GM12878 (cell line): ENCODE results near the gene AANAT. TPM values are rescaled to one million over a fixed set of nuclear protein-coding genes. Genes with fewer than 3 reads are reported as not detected.

Source experiments
- ATAC-seq: fragments of 200-7000 bp; cut with Tn5 transposase; 3 replicates; pipeline ENCODE4 v1.9.1; 2020; ENCODE audit warnings: mild to moderate bottlenecking, moderate library complexity
- BruUV-seq: library from RNA; stranded (reverse); fragments of 400-500 nt; replicated peaks from 2 replicates; lab custom pipeline; 2021; lab: Mats Ljungman, UMichigan
- CTCF ChIA-PET: fragments of 300-600 bp; sonication (Branson Sonifier 250); formaldehyde crosslinking; extraction: SDS; loops from one replicate; lab custom pipeline; 2021; ENCODE audit warnings: inconsistent platforms; lab: Yijun Ruan, JAX
- POLR2A ChIA-PET: fragments of 350-600 bp; formaldehyde crosslinking; extraction: SDS; loops from one replicate; lab custom pipeline; 2021; ENCODE audit warnings: inconsistent platforms; lab: Charles Lee
- RAD21 ChIA-PET: fragments of 300-600 bp; sonication (Branson Sonifier 250); formaldehyde crosslinking; loops from one replicate; lab custom pipeline; 2023; ENCODE audit warnings: antibody characterized with exemption; ENCODE audit not compliant: unreplicated experiment; lab: Charles Lee
- SMC1A ChIA-PET: fragments of 300-600 bp; sonication (Branson Sonifier 250); formaldehyde crosslinking; loops from one replicate; lab custom pipeline; 2023; ENCODE audit not compliant: unreplicated experiment, uncharacterized antibody; lab: Charles Lee
- DNase-seq: peaks from one replicate; pipeline ENCODE4 v3.0.0-alpha.2; 2011; ENCODE audit warnings: low read depth, low spot score
- FAIRE-seq: peaks from 3 replicates; lab custom pipeline; 2011; peaks lifted over from hg19 to GRCh38; lab: Jason Lieb, UNC
- H2AFZ ChIP-seq: 2 replicates; pipeline ENCODE4 v1.6.0; 2011; ENCODE audit warnings: low read depth, low read length, control low read depth; ENCODE audit not compliant: control insufficient read depth
- H3K27ac ChIP-seq: 2 replicates; pipeline ENCODE4 v1.5.1; 2011; ENCODE audit warnings: control low read depth; ENCODE audit not compliant: control insufficient read depth, insufficient read depth
- H3K27me3 ChIP-seq, 2 experiments: replicated peaks in 1 of 2; 2 replicates each; pipeline versions ENCODE4 v1.6.0 to v1.6.1; 2011; ENCODE audit warnings: low read length in 1 of 2; ENCODE audit not compliant: control insufficient read depth in 2 of 2, insufficient read depth in 2 of 2
- H3K36me3 ChIP-seq, 2 experiments: 2 replicates each; pipeline ENCODE4 v1.5.1; 2011; ENCODE audit warnings: low read length in 1 of 2; ENCODE audit not compliant: control insufficient read depth in 2 of 2, insufficient read depth in 2 of 2
- H3K4me1 ChIP-seq: 2 replicates; pipeline ENCODE4 v1.6.1; 2011; ENCODE audit warnings: mild to moderate bottlenecking, low read length, moderate library complexity, mixed read lengths; ENCODE audit not compliant: control insufficient read depth, insufficient read depth
- H3K4me2 ChIP-seq: 2 replicates; pipeline ENCODE4 v1.6.0; 2011; ENCODE audit warnings: control low read depth; ENCODE audit not compliant: control insufficient read depth, insufficient read depth
- H3K4me3 ChIP-seq: fragments of 200-600 bp; sonication (generic); 2 replicates; pipeline ENCODE4 v1.5.1; 2016
- H3K79me2 ChIP-seq: 2 replicates; pipeline ENCODE4 v1.6.0; 2011; ENCODE audit warnings: low read length; ENCODE audit not compliant: control insufficient read depth, insufficient read depth
- H3K9ac ChIP-seq: 2 replicates; pipeline ENCODE4 v1.8.0; 2011; ENCODE audit warnings: low read length, control low read depth, mixed read lengths; ENCODE audit not compliant: control insufficient read depth, insufficient read depth
- H3K9me3 ChIP-seq: replicated peaks from 3 replicates; pipeline ENCODE4 v1.5.1; 2011; ENCODE audit warnings: mild to moderate bottlenecking, low read length; ENCODE audit not compliant: control insufficient read depth, insufficient read depth
- H4K20me1 ChIP-seq: 2 replicates; pipeline ENCODE4 v1.6.0; 2011; ENCODE audit not compliant: control insufficient read depth, insufficient read depth
- ATF3 ChIP-seq: IDR thresholded peaks from 2 replicates; pipeline ENCODE4 v1.6.1; 2011; ENCODE audit warnings: low read depth, mild to moderate bottlenecking, low read length, moderate library complexity, borderline replicate concordance; ENCODE audit errors: extremely low read depth
- BCL11A ChIP-seq: IDR thresholded peaks from 2 replicates; pipeline ENCODE4 v1.6.1; 2011; ENCODE audit warnings: low read depth, low read length
- CBFB ChIP-seq: IDR thresholded peaks from 2 replicates; pipeline ENCODE4 v1.6.1; 2016; ENCODE audit warnings: antibody characterized with exemption, low read depth
- FOS ChIP-seq: IDR thresholded peaks from 3 replicates; pipeline ENCODE4 v1.6.1; 2011; ENCODE audit warnings: borderline replicate concordance; ENCODE audit not compliant: insufficient read length; ENCODE audit errors: extremely low read depth
- HSF1 ChIP-seq: fragments of 150-350 bp; IDR thresholded peaks from 2 replicates; pipeline ENCODE4 v1.6.1; 2014; ENCODE audit warnings: mild to moderate bottlenecking, low read depth, low read length
- IRF4 ChIP-seq: IDR thresholded peaks from 2 replicates; pipeline ENCODE4 v1.6.1; 2011; ENCODE audit warnings: low read depth, low read length
- MLLT1 ChIP-seq: fragments of 450-650 bp; IDR thresholded peaks from 2 replicates; pipeline ENCODE4 v1.6.1; 2016; ENCODE audit warnings: mild to moderate bottlenecking
- NR2C2 ChIP-seq: IDR thresholded peaks from 2 replicates; pipeline ENCODE4 v1.6.1; 2011; ENCODE audit warnings: borderline replicate concordance, low read depth; ENCODE audit not compliant: control insufficient read depth, insufficient read length
- POLR2AphosphoS5 ChIP-seq: IDR thresholded peaks from 2 replicates; pipeline ENCODE4 v1.6.1; 2011; ENCODE audit warnings: mild to moderate bottlenecking, low read length, inconsistent platforms
- SMARCA5 ChIP-seq: fragments of 450-650 bp; IDR thresholded peaks from 2 replicates; pipeline ENCODE4 v1.6.1; 2017; ENCODE audit warnings: mild to moderate bottlenecking
- WRNIP1 ChIP-seq: IDR thresholded peaks from 2 replicates; pipeline ENCODE4 v1.6.1; 2011; ENCODE audit warnings: low read depth, low read length, improper control_type of control experiment, borderline replicate concordance
- ZBTB33 ChIP-seq: fragments of 450-650 bp; IDR thresholded peaks from 2 replicates; pipeline ENCODE4 v1.6.1; 2017; ENCODE audit warnings: mild to moderate bottlenecking
- WGBS: methylation state at CpG from one replicate; pipeline ENCODE4 v1.1.6; 2016; ENCODE audit warnings: low lambda C conversion rate; ENCODE audit not compliant: insufficient replicate concordance, insufficient coverage; ENCODE audit errors: missing lambda C conversion rate; 5-methylcytosine and 5-hydroxymethylcytosine counted together
- in situ Hi-C: fragments of 300-500 bp; cut with MboI; formaldehyde crosslinking; loops from 9 replicates; pipeline ENCODE4 v1.14.3; 2018; ENCODE audit warnings: mixed read lengths
- intact Hi-C: fragments of 100-400 bp; cut with micrococcal nuclease; formaldehyde crosslinking; loops from one replicate; pipeline ENCODE4 v1.14.2; 2022; ENCODE audit not compliant: unreplicated experiment
- polyA plus RNA-seq, 11 experiments: library from polyadenylated mRNA; depleted of rRNA in 4 of 11; unstranded in 6 of 11; stranded (reverse) in 5 of 11; fragments of >200 nt; fragmentation: Nextera tagmentation in 4 of 11; fragmentation: Illumina TruSeq in 1 of 11; extraction: Ambion mirVana in 4 of 11; extraction: Trizol in 1 of 11; gene quantifications; 1 replicate in 1 of 11; 2 replicates in 10 of 11; pipeline versions ENCODE4 v1.2.1 to v1.2.3, GENCODE V29; 2011 to 2016; ENCODE audit warnings: inconsistent platforms in 2 of 11, missing spikeins in 2 of 11, low read depth in 1 of 11
- total RNA-seq, 4 experiments: library from RNA; depleted of rRNA in 3 of 4; stranded (reverse); fragments of >200 nt in 3 of 4; fragmentation: Illumina TruSeq in 1 of 4; extraction: Trizol in 1 of 4; gene quantifications; 2 replicates each; pipeline versions ENCODE4 v1.2.1 to v1.2.3, GENCODE V29; 2013 to 2021

The AANAT gene
- total and polyA plus RNA-seq, 10 of the 15 experiments (the other 5 are each of a cell fraction or from before 2014, with no cell fraction given), result 0.23 TPM; not detected in 9

GRCh38 chr17:76502341-76503211, 35.2 kb downstream of the AANAT start:
- Histone ChIP-seq H3K4me2 (no peak overlapping the region), H3K4me3 (no peak overlapping the region), H3K79me2 (peaks cover 35% of the 10 kb centered on the region), H2AFZ (no peak overlapping the region), H3K4me1 (peaks cover 34% of the 10 kb centered on the region), H3K36me3 (no peaks in the 10 kb centered on the region; a peak in 1 of 4 replicates), H3K9ac (no peak overlapping the region), H3K9me3 (no peaks in the 10 kb centered on the region), H4K20me1 (no peaks in the 10 kb centered on the region), H3K27ac (no peak overlapping the region), H3K27me3 (no peaks in the 10 kb centered on the region; a peak in 1 of 4 replicates)
- BruUV-seq, result no TSS peak
- DNase-seq, result no peak
- intact Hi-C loops (no loop called here), in situ Hi-C loops (no loop called here)
- WGBS, result 58% methylated on average over 8 of the region's 8 CpGs
- ChIA-PET RAD21 (interaction anchor here (0.7 to 5.4 kb wide), 8 partner anchors 10 to 1869 kb away, joined by 3 to 34 read pairs (median 4); partner anchors contain the start of gene AANAT), CTCF (interaction anchor here (0.7 to 8.9 kb wide), 13 partner anchors 10 to 105 kb away, joined by 3 to 186 read pairs (median 9); partner anchors contain the start of gene AANAT), POLR2A (interaction anchor here (0.5 to 9.0 kb wide), 10 partner anchors 10 to 312 kb away, joined by 3 to 101 read pairs (median 5); no protein-coding TSS in a partner anchor), SMC1A (interaction anchor here (1.0 to 8.7 kb wide), 9 partner anchors 9 to 49 kb away, joined by 3 to 115 read pairs (median 7); partner anchors contain the start of genes AANAT and UBE2O)
- no peak for ATAC-seq
- FAIRE-seq, result no peak
- TF ChIP-seq MLLT1, result no peak
- TF ChIP-seq POLR2AphosphoS5, result no peak
- TF ChIP-seq SMARCA5, result no peak
- TF ChIP-seq BCL11A, result no peak
- TF ChIP-seq WRNIP1, result no peak
- TF ChIP-seq CBFB, result no peak
- TF ChIP-seq FOS, result no peak
- TF ChIP-seq ZBTB33, result no peak
- no peak for TF ChIP-seq ATF3
- no peak for TF ChIP-seq NR2C2
- TF ChIP-seq IRF4, result no peak
- TF ChIP-seq HSF1, result no peak
